ENCODE measurements around the gene ALOXE3. TPM values are rescaled to one million over a fixed set of nuclear protein-coding genes. Genes with fewer than 3 reads are reported as not detected.

ALOXE3 gene
- total RNA-seq, 6 donors from 2014 or later = not detected

DNA sequence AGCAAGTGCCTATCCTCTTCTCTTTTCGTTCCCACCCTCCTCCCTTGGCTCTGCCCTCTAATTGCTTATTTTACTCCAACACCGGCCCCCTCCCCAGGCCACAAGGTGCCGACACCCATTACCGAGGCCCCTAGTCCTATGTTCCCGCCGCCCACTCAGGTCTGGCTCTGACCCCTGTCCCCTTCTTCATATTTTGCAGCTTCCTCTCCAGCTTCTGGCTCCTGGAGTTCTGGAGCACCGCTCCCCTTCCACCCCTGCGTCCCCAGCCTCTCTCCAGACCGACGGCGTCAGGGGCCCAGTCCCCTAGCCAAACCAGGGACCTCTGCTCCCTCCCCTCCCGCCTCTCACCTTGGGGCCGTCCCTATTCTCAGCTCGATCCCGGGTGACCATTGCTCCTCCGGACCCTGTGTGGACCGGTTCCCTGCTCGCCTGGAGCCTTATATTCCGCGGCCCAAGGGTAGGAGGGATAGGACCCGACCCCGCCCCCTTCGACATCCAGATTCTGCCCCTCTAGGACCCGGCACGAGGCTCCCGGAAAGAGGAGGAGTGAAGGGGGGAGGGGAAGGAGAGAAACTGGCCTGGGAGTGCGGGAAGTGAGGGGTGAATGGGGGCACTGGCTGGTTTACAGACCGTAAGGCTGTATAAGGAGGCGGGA, 5.5 kb upstream of the ALOXE3 start, which contains the start of gene HES7:
Gene HES7 (minus strand): TSS at position 412 of the 655 bp plus-strand sequence. CDS start 22 bp downstream, at position 390.
- Histone ChIP-seq H3K36me3 (no peaks in the 10 kb centered on the region), H3K27ac (peak within 1 kb of the TSS in 1 of 4 donors; percentile 46), H3K27me3 (peaks cover 0 to 53% (median 23%) of the 10 kb centered on the region in 4 donors), H3K4me3 (peak within 1 kb of the TSS in 3 of 4 donors; percentile 43 to 66 (median 58)), H3K4me1 (peaks cover 63 to 82% (median 67%) of the 10 kb centered on the region in 4 donors), H3K9me3 (no peaks in the 10 kb centered on the region)
- no peak for DNase-seq
- 1 to 4% methylated on average over 28 to 29 of the region's 29 CpGs for WGBS, 2 donors
- TF ChIP-seq EP300 (IDR thresholded peaks at IDR 0.05) = no peak
- no peak for TF ChIP-seq POLR2A (IDR thresholded peaks at IDR 0.05)
- no peak for TF ChIP-seq POLR2AphosphoS5 (IDR thresholded peaks at IDR 0.05)
- no peak for ATAC-seq (ENCODE audit: low FRiP score in 2 of 2)

DNA sequence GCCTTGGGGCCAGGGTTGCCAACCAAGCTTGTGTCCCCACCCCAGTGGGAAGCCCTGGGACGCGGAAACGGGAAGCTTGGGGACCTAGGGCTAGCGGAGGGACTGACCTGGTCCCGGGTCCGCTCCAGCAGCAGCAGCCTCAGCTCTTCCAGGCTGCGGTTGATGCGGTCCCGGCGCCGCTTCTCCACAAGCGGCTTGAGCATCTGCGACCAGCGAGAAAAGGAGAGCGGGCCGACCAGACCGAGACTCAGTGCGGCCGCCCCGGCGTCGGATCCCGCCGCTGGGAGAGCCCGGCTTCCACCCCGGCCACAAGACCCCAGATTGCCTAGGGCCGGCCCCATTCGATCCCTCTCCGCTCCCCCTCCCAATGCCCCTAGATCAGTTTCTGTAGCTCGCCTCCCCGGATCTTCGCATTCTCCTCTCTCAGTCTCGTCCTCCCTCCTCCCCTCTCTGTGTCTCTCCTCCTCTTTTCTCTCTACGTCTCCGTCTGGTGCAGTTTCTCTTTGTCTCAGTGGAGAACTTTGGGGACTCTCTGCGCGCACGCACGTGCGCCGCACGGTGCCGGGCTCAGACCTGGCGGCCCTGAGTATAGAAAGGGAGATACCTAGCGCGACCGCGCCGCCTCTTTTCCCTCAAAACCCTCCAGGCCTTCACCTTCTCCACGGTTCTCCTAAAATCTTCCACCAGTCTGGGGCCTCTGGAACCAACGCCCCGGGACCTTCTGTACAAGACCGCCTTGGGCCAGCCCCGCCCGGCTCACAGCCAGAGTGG, 4.8 kb upstream of the ALOXE3 start:
- peaks cover 70 to 88% (median 72%) of the 10 kb centered on the region in 4 donors for H3K4me1 ChIP-seq
- ATAC-seq (ENCODE audit: low FRiP score in 2 of 2) = no peak

GRCh38 chr17:8122422-8122923, 4.2 kb upstream of the ALOXE3 start:
- Histone ChIP-seq H3K4me1 (peaks cover 76 to 91% (median 78%) of the 10 kb centered on the region in 4 donors), H3K27ac (peak overlapping the region in 2 of 4 donors; percentile 24 to 46), H3K4me3 (peak overlapping the region in 3 of 4 donors; percentile 43 to 66 (median 58)), H3K9me3 (no peaks in the 10 kb centered on the region), H3K27me3 (peaks cover 0 to 52% (median 23%) of the 10 kb centered on the region in 4 donors), H3K36me3 (no peaks in the 10 kb centered on the region)
- TF ChIP-seq CTCF (IDR thresholded peaks at IDR 0.05) (no peak), EP300 (IDR thresholded peaks at IDR 0.05) (no peak), POLR2AphosphoS5 (IDR thresholded peaks at IDR 0.05) (no peak), POLR2A (IDR thresholded peaks at IDR 0.05) (no peak)
- ATAC-seq (ENCODE audit: low FRiP score in 2 of 2) = no peak
- WGBS, 2 donors = 1 to 2% methylated on average over 26 of the region's 29 CpGs
- DNase-seq = no peak

More for the DNA sequence above, 4.8 kb upstream of the ALOXE3 start:
- no peak for TF ChIP-seq EP300 (IDR thresholded peaks at IDR 0.05)
- no peak for TF ChIP-seq POLR2AphosphoS5 (IDR thresholded peaks at IDR 0.05)
- no peak for TF ChIP-seq POLR2A (IDR thresholded peaks at IDR 0.05)
- no peak for TF ChIP-seq CTCF (IDR thresholded peaks at IDR 0.05)
- WGBS, 2 donors = 2% methylated on average over 33 to 51 of the region's 55 CpGs
- H3K27me3 ChIP-seq = peaks cover 0 to 53% (median 23%) of the 10 kb centered on the region in 4 donors
- peak overlapping the region in 1 of 4 donors; percentile 46 for H3K27ac ChIP-seq
- DNase-seq = peak in 1 of 2 donors; percentile 87
- H3K9me3 ChIP-seq = no peaks in the 10 kb centered on the region
- H3K4me3 ChIP-seq = peak overlapping the region in 3 of 4 donors; percentile 43 to 66 (median 58)
- no peaks in the 10 kb centered on the region for H3K36me3 ChIP-seq

DNA sequence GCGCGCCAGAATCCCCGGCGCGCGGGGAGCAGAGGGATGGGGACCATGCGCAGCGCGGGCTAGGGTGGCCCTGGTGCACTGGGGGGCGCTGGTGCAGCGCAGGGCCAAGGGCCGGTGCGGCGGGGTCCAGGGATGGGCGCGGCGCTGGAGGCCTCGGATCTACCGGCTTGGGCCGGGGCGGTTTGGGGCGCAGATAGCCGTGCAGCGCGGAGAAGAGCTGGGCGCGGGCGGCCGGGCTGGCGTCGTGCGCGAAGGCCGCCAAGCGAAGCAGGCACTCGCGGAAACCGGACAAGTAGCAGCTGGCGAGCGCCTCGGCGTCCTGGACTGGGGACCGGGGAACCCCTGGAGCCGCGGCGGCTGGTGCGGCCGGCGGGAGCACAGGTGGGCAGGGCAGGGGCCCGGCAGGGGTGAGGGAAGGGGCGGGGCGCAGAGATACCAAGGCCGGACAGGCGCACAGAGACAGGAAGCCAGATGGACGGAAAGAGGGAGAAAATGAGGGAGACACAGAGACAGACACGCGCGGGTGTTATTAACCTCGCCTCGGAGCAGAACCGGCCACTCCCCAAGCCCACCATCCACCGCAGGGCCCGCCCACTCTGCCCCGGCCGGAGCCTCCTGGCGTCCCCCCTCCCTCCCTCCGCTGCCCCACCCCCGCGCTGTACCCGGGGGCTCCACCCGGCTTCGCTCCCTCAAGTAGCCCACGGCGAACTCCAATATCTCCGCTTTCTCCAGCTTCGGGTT, 3.5 kb upstream of the ALOXE3 start:
- peak overlapping the region in 2 of 4 donors; percentile 24 to 46 for H3K27ac ChIP-seq

More for the DNA sequence above, 3.5 kb upstream of the ALOXE3 start:
- Histone ChIP-seq H3K4me3 (peak overlapping the region; percentile 32 to 66 (median 50)), H3K9me3 (no peaks in the 10 kb centered on the region), H3K4me1 (peaks cover 77 to 91% (median 78%) of the 10 kb centered on the region in 4 donors), H3K27me3 (peaks cover 0 to 54% (median 25%) of the 10 kb centered on the region in 4 donors), H3K36me3 (no peaks in the 10 kb centered on the region)
- ATAC-seq (ENCODE audit: low FRiP score in 2 of 2) = peak in 1 of 2 donors; percentile 0
- DNase-seq = peak in 1 of 2 donors; percentile 91
- TF ChIP-seq POLR2AphosphoS5 (IDR thresholded peaks at IDR 0.05) = no peak
- TF ChIP-seq CTCF (IDR thresholded peaks at IDR 0.05) = peak in 5 of 6 experiments; percentile 32 to 62 (median 47)
- no peak for TF ChIP-seq POLR2A (IDR thresholded peaks at IDR 0.05)
- no peak for TF ChIP-seq EP300 (IDR thresholded peaks at IDR 0.05)
- 1 to 3% methylated on average over 7 to 58 of the region's 76 CpGs for WGBS, 2 donors

Data from upper lobe of left lung (tissue), 6 donors.